B cell (primary cell): ENCODE results near the gene IL17REL. TPM values are rescaled to one million over a fixed set of nuclear protein-coding genes. Genes with fewer than 3 reads are reported as not detected.
A peak's percentile ranks its signal among the peaks of the same experiment; 100 is the strongest.

Experiments used
- ATAC-seq: fragments of 200-7000 bp; cut with Tn5 transposase; one replicate; pipeline ENCODE4 v1.10.0; 2021; ENCODE audit warnings: low read depth, mild to moderate bottlenecking, moderate number of reproducible peaks, moderate library complexity
- CTCF ChIA-PET: fragments of 350-600 bp; sonication (Branson Sonifier 250); formaldehyde crosslinking; loops from one replicate; lab custom pipeline; 2021; ENCODE audit warnings: antibody characterized with exemption, inconsistent platforms; lab: Charles Lee
- POLR2A ChIA-PET: fragments of 350-600 bp; sonication (Branson Sonifier 250); formaldehyde crosslinking; loops from one replicate; lab custom pipeline; 2021; ENCODE audit warnings: antibody characterized with exemption; lab: Charles Lee
- DNase-seq: peaks from one replicate; pipeline ENCODE4 v3.0.0; 2013
- H2AFZ ChIP-seq: 2 replicates; pipeline ENCODE4 v1.6.1; 2012; ENCODE audit warnings: mild to moderate bottlenecking, low read depth, low read length; ENCODE audit not compliant: insufficient read depth, poor library complexity, severe bottlenecking
- H3K27ac ChIP-seq, 2 donors: 1 replicate in 1 of 2; 2 replicates in 1 of 2; pipeline ENCODE4 v1.5.1; 2012 to 2013; ENCODE audit warnings: low read length in 2 of 2, mild to moderate bottlenecking in 2 of 2, moderate library complexity in 1 of 2
- H3K27me3 ChIP-seq, 4 experiments: fragments of 200-600 bp in 1 of 4; sonication (generic) in 1 of 4; replicated peaks in 1 of 4; 1 replicate in 2 of 4; 2 replicates in 2 of 4; pipeline versions ENCODE4 v1.6.1 to v1.7.0; 2013 to 2016; ENCODE audit warnings: low read length in 3 of 4, mild to moderate bottlenecking in 2 of 4, mixed read lengths in 1 of 4, moderate library complexity in 1 of 4; ENCODE audit not compliant: insufficient read depth in 4 of 4, control insufficient read depth in 3 of 4; ENCODE audit errors: control extremely low read depth in 1 of 4
- H3K36me3 ChIP-seq, 2 experiments: replicated peaks in 1 of 2; 1 replicate in 1 of 2; 2 replicates in 1 of 2; pipeline versions ENCODE4 v1.6.1 to v1.7.1; 2013; ENCODE audit warnings: low read length in 1 of 2; ENCODE audit not compliant: insufficient read depth in 2 of 2, control insufficient read depth in 1 of 2; ENCODE audit errors: control extremely low read depth in 1 of 2, extremely low read depth in 1 of 2
- H3K4me1 ChIP-seq, 2 donors: fragments of 200-600 bp in 1 of 2; sonication (generic) in 1 of 2; 1 replicate in 1 of 2; 2 replicates in 1 of 2; pipeline versions ENCODE4 v1.5.1 to v1.6.1; 2013 to 2017; ENCODE audit warnings: low read length in 2 of 2; ENCODE audit not compliant: control insufficient read depth in 2 of 2, insufficient read depth in 2 of 2
- H3K4me2 ChIP-seq: replicated peaks from 2 replicates; pipeline ENCODE3; 2012; ENCODE audit warnings: mild to moderate bottlenecking, low read depth, low read length; ENCODE audit not compliant: poor library complexity, severe bottlenecking
- H3K4me3 ChIP-seq, 5 experiments: fragments of 200-600 bp in 1 of 5; sonication (generic) in 1 of 5; 1 replicate in 3 of 5; 2 replicates in 2 of 5; pipeline versions ENCODE4 v1.5.1 to v1.7.0; 2011 to 2016; ENCODE audit warnings: low read length in 4 of 5, mild to moderate bottlenecking in 4 of 5, low read depth in 2 of 5, control low read depth in 1 of 5, moderate library complexity in 1 of 5; ENCODE audit not compliant: insufficient read depth in 1 of 5; ENCODE audit errors: control extremely low read depth in 1 of 5, extremely low read depth in 1 of 5
- H3K79me2 ChIP-seq: fragments of 200-600 bp; sonication (generic); one replicate; pipeline ENCODE4 v1.6.0; 2016; ENCODE audit warnings: low read length; ENCODE audit not compliant: control insufficient read depth, insufficient read depth
- H3K9ac ChIP-seq: fragments of 200-600 bp; sonication (generic); 2 replicates; pipeline ENCODE4 v1.6.1; 2017; ENCODE audit warnings: mild to moderate bottlenecking, low read length, moderate library complexity
- H3K9me3 ChIP-seq, 3 donors: one replicate each; pipeline versions ENCODE4 v1.6.1 to v1.7.1; 2013; ENCODE audit warnings: low read length in 2 of 3; ENCODE audit not compliant: control insufficient read depth in 2 of 3, insufficient read depth in 1 of 3; ENCODE audit errors: control extremely low read depth in 1 of 3
- H4K20me1 ChIP-seq: 2 replicates; pipeline ENCODE4 v1.6.0; 2012; ENCODE audit warnings: mild to moderate bottlenecking, low read length; ENCODE audit not compliant: insufficient read depth, control insufficient read depth, poor library complexity, severe bottlenecking
- H3K27ac Mint-ChIP-seq: one replicate; pipeline ENCODE4 v1.8.0; 2021; ENCODE audit warnings: mixed read lengths
- H3K27me3 Mint-ChIP-seq: one replicate; pipeline ENCODE4 v1.8.0; 2021; ENCODE audit warnings: mixed read lengths
- H3K4me1 Mint-ChIP-seq: one replicate; pipeline ENCODE4 v1.8.0; 2021; ENCODE audit warnings: mixed read lengths
- H3K4me3 Mint-ChIP-seq: one replicate; pipeline ENCODE4 v1.8.0; 2021; ENCODE audit warnings: mixed read lengths
- H3K9me3 Mint-ChIP-seq: one replicate; pipeline ENCODE4 v1.8.0; 2022; ENCODE audit warnings: mixed read lengths; ENCODE audit not compliant: insufficient read depth
- EZH2 ChIP-seq: IDR thresholded peaks from 2 replicates; pipeline ENCODE4 v1.6.1; 2012; ENCODE audit warnings: borderline replicate concordance, low read depth, mild to moderate bottlenecking, moderate library complexity, low read length; ENCODE audit not compliant: insufficient read depth, poor library complexity, severe bottlenecking
- WGBS: methylation state at CpG from one replicate; pipeline ENCODE4 v1.1.5; 2013; ENCODE audit warnings: missing lambda C conversion rate; ENCODE audit not compliant: insufficient coverage; 5-methylcytosine and 5-hydroxymethylcytosine counted together
- intact Hi-C: fragments of 100-400 bp; cut with micrococcal nuclease; formaldehyde crosslinking; loops from one replicate; pipeline ENCODE4 v1.10.0; 2022
- polyA plus RNA-seq: library from polyadenylated mRNA; depleted of rRNA; stranded (reverse); fragments of >200 nt; gene quantifications from 2 replicates; pipeline ENCODE4 v1.2.3, GENCODE V29; 2012
- total RNA-seq, 2 donors: library from RNA; stranded (reverse); fragments of 120-200 nt in 1 of 2; gene quantifications; 1 replicate in 1 of 2; 2 replicates in 1 of 2; pipeline versions ENCODE4 v1.2.3 to v1.2.4, GENCODE V29; 2013 to 2022
- TF ChIP-seq, protein P1 (sequence below): fragments of 200-600 bp; IDR thresholded peaks from one replicate; pipeline ENCODE4 v1.8.0; 2022; ENCODE audit warnings: antibody characterized with exemption, mild to moderate bottlenecking

The IL17REL gene
- total and polyA plus RNA-seq, 2 donors (not counting 1 experiment from before 2014, with no cell fraction given) = 0.09 to 0.10 TPM

DNA sequence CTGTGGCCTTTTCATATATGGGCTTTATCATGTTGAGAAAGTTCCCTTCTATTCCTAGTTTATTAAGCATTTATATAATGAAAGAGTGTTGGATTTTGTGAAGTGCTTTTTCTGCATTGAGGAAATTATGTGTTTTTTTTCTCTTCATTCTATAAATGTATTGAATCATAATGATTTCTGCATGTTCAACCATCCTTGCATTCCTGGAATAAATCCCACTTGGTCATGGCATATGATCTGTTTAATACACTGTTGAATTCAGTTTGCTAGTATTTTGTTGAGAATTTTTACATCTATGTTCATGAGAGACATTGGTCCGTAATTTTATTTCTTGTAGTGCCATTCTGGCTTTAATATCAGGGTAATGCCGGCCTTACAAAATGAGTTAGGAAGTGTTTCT, 26.2 kb downstream of the IL17REL start:
- H2AFZ ChIP-seq = no peak overlapping the region
- ATAC-seq = no peak
- no peak overlapping the region for H3K4me3 ChIP-seq
- H3K9me3 Mint-ChIP-seq = peaks cover 10% of the 10 kb centered on the region
- intact Hi-C loops = no loop called here
- ChIA-PET CTCF (interaction anchor here (0.6 to 0.8 kb wide), 2 partner anchors 8 to 116 kb away, joined by 3 to 4 read pairs; no protein-coding TSS in a partner anchor), POLR2A (no interaction called here)
- H3K27me3 Mint-ChIP-seq = peaks cover 11% of the 10 kb centered on the region
- H4K20me1 ChIP-seq = no peaks in the 10 kb centered on the region
- DNase-seq = no peak
- H3K79me2 ChIP-seq = no peaks in the 10 kb centered on the region
- peaks cover 2 to 24% (median 13%) of the 10 kb centered on the region in 3 donors for H3K9me3 ChIP-seq
- H3K9ac ChIP-seq = no peak overlapping the region
- no peak overlapping the region for H3K4me2 ChIP-seq
- no peak overlapping the region for H3K27ac Mint-ChIP-seq
- WGBS = no CpG with 5 or more reads among the region's 2 CpGs
- no peak overlapping the region for H3K27ac ChIP-seq
- H3K36me3 ChIP-seq = no peaks in the 10 kb centered on the region
- H3K4me1 Mint-ChIP-seq = peaks cover 10% of the 10 kb centered on the region
- peaks cover 11 to 15% of the 10 kb centered on the region in 2 donors for H3K4me1 ChIP-seq
- H3K27me3 ChIP-seq = peaks cover 0 to 11% (median 5%) of the 10 kb centered on the region in 4 experiments
- H3K4me3 Mint-ChIP-seq = no peak overlapping the region
- TF ChIP-seq EZH2 = no peak
- TF ChIP-seq, protein P1, sequence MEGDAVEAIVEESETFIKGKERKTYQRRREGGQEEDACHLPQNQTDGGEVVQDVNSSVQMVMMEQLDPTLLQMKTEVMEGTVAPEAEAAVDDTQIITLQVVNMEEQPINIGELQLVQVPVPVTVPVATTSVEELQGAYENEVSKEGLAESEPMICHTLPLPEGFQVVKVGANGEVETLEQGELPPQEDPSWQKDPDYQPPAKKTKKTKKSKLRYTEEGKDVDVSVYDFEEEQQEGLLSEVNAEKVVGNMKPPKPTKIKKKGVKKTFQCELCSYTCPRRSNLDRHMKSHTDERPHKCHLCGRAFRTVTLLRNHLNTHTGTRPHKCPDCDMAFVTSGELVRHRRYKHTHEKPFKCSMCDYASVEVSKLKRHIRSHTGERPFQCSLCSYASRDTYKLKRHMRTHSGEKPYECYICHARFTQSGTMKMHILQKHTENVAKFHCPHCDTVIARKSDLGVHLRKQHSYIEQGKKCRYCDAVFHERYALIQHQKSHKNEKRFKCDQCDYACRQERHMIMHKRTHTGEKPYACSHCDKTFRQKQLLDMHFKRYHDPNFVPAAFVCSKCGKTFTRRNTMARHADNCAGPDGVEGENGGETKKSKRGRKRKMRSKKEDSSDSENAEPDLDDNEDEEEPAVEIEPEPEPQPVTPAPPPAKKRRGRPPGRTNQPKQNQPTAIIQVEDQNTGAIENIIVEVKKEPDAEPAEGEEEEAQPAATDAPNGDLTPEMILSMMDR = no peak

DNA sequence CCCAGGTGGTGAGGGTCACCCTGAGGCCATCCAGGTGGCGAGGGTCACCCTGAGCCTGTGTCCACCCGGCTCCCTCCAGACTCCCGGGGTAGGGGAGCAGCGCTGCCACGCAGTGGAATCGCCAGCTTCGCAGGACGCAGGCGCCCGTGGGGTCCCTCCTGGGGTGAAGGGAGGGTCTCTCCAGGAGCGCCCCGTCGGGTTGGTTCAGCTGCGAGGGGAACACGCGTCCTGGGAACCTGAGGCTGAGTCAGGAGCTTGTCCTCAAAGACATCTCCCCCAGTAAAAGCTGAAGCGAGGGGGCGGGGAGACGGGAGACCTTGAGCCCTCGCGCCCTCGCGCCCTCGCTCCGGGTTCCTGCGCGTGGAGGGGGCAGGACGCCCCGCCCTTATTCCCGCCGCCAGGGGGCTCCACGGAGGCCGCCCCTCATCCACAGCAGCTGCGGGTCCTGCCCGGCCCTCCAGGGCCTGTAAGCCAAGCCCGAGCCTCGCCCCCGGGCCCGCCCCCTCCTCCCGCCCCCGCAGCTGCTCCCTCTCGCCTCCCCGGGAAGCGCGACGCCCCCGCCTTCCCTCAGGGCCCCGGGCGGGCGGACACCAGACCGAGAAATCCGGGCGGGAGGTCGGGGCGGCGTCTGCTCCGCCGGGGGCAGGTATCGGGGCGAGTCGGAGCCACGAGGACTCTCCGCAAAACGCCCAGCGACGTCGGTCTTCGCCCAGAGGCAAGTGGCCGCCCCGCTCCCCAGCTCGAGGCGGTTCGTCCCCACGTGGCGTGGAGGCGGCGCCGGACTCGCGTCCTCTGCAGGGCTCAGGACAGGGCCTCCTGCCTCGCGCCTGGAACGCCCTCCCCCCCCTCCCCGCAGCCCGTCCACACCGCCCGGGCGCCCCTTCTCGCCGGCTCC, 29.2 kb downstream of the IL17REL start:
- Mint-ChIP-seq H3K27ac (no peak overlapping the region), H3K4me1 (peaks cover 10% of the 10 kb centered on the region), H3K27me3 (peaks cover 18% of the 10 kb centered on the region), H3K4me3 (peak overlapping the region; percentile 78), H3K9me3 (peaks cover 14% of the 10 kb centered on the region)
- Histone ChIP-seq H3K9ac (no peak overlapping the region), H3K79me2 (no peaks in the 10 kb centered on the region), H2AFZ (peak overlapping the region; percentile 64), H4K20me1 (no peaks in the 10 kb centered on the region), H3K27me3 (peaks cover 0 to 11% (median 5%) of the 10 kb centered on the region in 4 experiments), H3K27ac (no peak overlapping the region), H3K9me3 (peaks cover 5 to 17% (median 13%) of the 10 kb centered on the region in 3 donors), H3K4me3 (peak overlapping the region in 4 of 5 experiments; percentile 24 to 40 (median 38)), H3K4me2 (peak overlapping the region; percentile 83), H3K36me3 (no peaks in the 10 kb centered on the region), H3K4me1 (peaks cover 11 to 15% of the 10 kb centered on the region in 2 donors)
- 17% methylated on average over 80 of the region's 90 CpGs for WGBS
- peak; percentile 72 for DNase-seq
- no peak for TF ChIP-seq EZH2
- TF ChIP-seq, protein P1 = peak; percentile 75
- CTCF ChIA-PET = interaction anchor here (1.0 to 6.3 kb wide), 9 partner anchors 10 to 66 kb away, joined by 3 to 40 read pairs (median 5); no protein-coding TSS in a partner anchor
- ATAC-seq = peak; percentile 74
- POLR2A ChIA-PET = interaction anchor here (0.6 to 1.6 kb wide), 5 partner anchors 16 to 52 kb away, joined by 3 to 5 read pairs (median 4); no protein-coding TSS in a partner anchor
- intact Hi-C loops = loop anchor here (5.0 kb wide), 1 partner anchor 34 kb away; no protein-coding TSS in a partner anchor
